ENCODE results near the gene WIF1.

The WIF1 gene

GRCh38 chr12:65019696-65020234 lies 101.3 kb downstream of the WIF1 start:
- no peak for DNase-seq

- DNase-seq, result no peak
These were observed 104.0 kb downstream of the WIF1 start for GRCh38 chr12:65016881-65017650.

- no peak for DNase-seq
These were observed 105.3 kb downstream of the WIF1 start for GRCh38 chr12:65015850-65016249.

GRCh38 chr12:65014504-65015271 lies 106.4 kb downstream of the WIF1 start:
- no peak for DNase-seq

GRCh38 chr12:65010437-65010836 lies 110.7 kb downstream of the WIF1 start:
- no peak for DNase-seq

GRCh38 chr12:65005716-65006115 lies 115.4 kb downstream of the WIF1 start:
- DNase-seq, result no peak

GRCh38 chr12:65004270-65004669 lies 116.8 kb downstream of the WIF1 start:
- no peak for DNase-seq

All from NCI-H1105 treated with DMSO at 0.1 percent for 48 hours (cell line).